Astrocyte (in vitro differentiated cells and primary cell): ENCODE measurements around the gene RASSF5. TPM values are rescaled to one million over a fixed set of nuclear protein-coding genes. Genes with fewer than 3 reads are reported as not detected.

Experiments used
- DNase-seq: peaks from one replicate; pipeline ENCODE4 v3.0.0-alpha.2; 2010; ENCODE audit warnings: low read depth
- FAIRE-seq: peaks from 2 replicates; lab custom pipeline; 2011; peaks lifted over from hg19 to GRCh38; lab: Jason Lieb, UNC
- H2AFZ ChIP-seq: 2 replicates; pipeline ENCODE4 v1.6.0; 2012; ENCODE audit warnings: low read depth, low read length, inconsistent platforms
- H3K27ac ChIP-seq: 2 replicates; pipeline ENCODE4 v1.5.1; 2011; ENCODE audit warnings: low read depth, low read length, inconsistent platforms
- H3K27me3 ChIP-seq: 2 replicates; pipeline ENCODE4 v1.6.0; 2011; ENCODE audit warnings: low read length, inconsistent platforms; ENCODE audit not compliant: insufficient read depth
- H3K36me3 ChIP-seq: 2 replicates; pipeline ENCODE4 v1.5.1; 2011; ENCODE audit warnings: low read length, inconsistent platforms; ENCODE audit not compliant: insufficient read depth
- H3K4me1 ChIP-seq: 2 replicates; pipeline ENCODE4 v1.5.1; 2011; ENCODE audit warnings: low read length, inconsistent platforms; ENCODE audit not compliant: insufficient read depth
- H3K4me2 ChIP-seq: 2 replicates; pipeline ENCODE4 v1.6.0; 2012; ENCODE audit warnings: low read length, inconsistent platforms
- H3K4me3 ChIP-seq: 2 replicates; pipeline ENCODE4 v1.5.1; 2011; ENCODE audit warnings: low read depth, mild to moderate bottlenecking, low read length, inconsistent platforms; ENCODE audit not compliant: insufficient read depth
- H3K79me2 ChIP-seq: 2 replicates; pipeline ENCODE4 v1.6.0; 2012; ENCODE audit warnings: mild to moderate bottlenecking, low read length, inconsistent platforms; ENCODE audit not compliant: insufficient read depth
- H3K9ac ChIP-seq: 2 replicates; pipeline ENCODE4 v1.6.0; 2012; ENCODE audit warnings: mild to moderate bottlenecking, low read length, inconsistent platforms
- H3K9me3 ChIP-seq: 2 replicates; pipeline ENCODE4 v1.5.1; 2012; ENCODE audit warnings: low read depth, mild to moderate bottlenecking, low read length, inconsistent platforms; ENCODE audit not compliant: insufficient read depth
- H4K20me1 ChIP-seq: 2 replicates; pipeline ENCODE4 v1.6.0; 2012; ENCODE audit warnings: low read length, inconsistent platforms; ENCODE audit not compliant: insufficient read depth
- H3K27ac Mint-ChIP-seq: one replicate; pipeline ENCODE4 v1.8.0; 2021; ENCODE audit warnings: mild to moderate bottlenecking, mixed read lengths; ENCODE audit not compliant: unreplicated experiment
- H3K27me3 Mint-ChIP-seq: one replicate; pipeline ENCODE4 v1.8.0; 2021; ENCODE audit warnings: low read depth, mixed read lengths; ENCODE audit not compliant: unreplicated experiment
- H3K36me3 Mint-ChIP-seq: one replicate; pipeline ENCODE4 v1.8.0; 2021; ENCODE audit warnings: low read depth, mixed read lengths; ENCODE audit not compliant: unreplicated experiment
- H3K4me1 Mint-ChIP-seq: one replicate; pipeline ENCODE4 v1.8.0; 2021; ENCODE audit warnings: low read depth, mixed read lengths; ENCODE audit not compliant: unreplicated experiment
- H3K4me3 Mint-ChIP-seq: one replicate; pipeline ENCODE4 v1.8.0; 2021; ENCODE audit warnings: mild to moderate bottlenecking, moderate library complexity, mixed read lengths; ENCODE audit not compliant: unreplicated experiment
- H3K9me3 Mint-ChIP-seq: one replicate; pipeline ENCODE4 v1.8.0; 2021; ENCODE audit warnings: mild to moderate bottlenecking, mixed read lengths; ENCODE audit not compliant: unreplicated experiment
- EZH2 ChIP-seq: IDR thresholded peaks from 2 replicates; pipeline ENCODE4 v1.6.1; 2012; ENCODE audit warnings: mild to moderate bottlenecking, low read length, inconsistent platforms; ENCODE audit not compliant: insufficient read depth
- total RNA-seq: library from RNA; stranded (reverse); gene quantifications from 2 replicates; pipeline ENCODE4 v1.2.1, GENCODE V29; 2021
- TF ChIP-seq, protein P1 (sequence below): IDR thresholded peaks from 2 replicates; pipeline ENCODE4 v1.5.1; 2011; ENCODE audit warnings: low read depth, mild to moderate bottlenecking, inconsistent platforms, low read length, moderate library complexity; ENCODE audit not compliant: insufficient read depth

The RASSF5 gene
- total RNA-seq, 1 donor from 2014 or later, result 0.43 TPM

DNA sequence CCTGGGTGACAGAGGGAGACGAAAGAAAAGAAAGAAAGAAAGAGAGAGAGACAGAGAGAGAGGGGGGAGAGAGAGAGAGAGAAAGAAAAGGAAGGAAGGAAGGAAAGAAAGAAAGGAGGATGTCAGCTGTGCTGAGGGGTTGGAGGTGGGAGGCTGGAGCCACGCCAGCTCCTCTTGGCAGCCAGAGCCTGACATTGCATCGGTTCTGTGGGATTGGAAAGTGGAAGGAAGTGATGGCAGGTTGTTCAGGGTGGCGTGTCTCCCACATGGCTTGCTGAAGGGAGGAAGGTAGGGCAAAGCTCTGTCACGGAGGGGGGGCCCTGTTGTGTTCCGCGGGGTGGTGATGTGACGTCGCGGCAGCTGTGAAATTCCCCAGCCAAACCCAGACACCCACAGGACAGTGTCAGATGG, 74.2 kb downstream of the RASSF5 start:
- Mint-ChIP-seq H3K27ac (no peak overlapping the region), H3K4me3 (no peak overlapping the region), H3K9me3 (no peaks in the 10 kb centered on the region), H3K27me3 (peaks cover 18% of the 10 kb centered on the region), H3K36me3 (peaks cover 4% of the 10 kb centered on the region), H3K4me1 (peaks cover 13% of the 10 kb centered on the region)
- Histone ChIP-seq H3K9me3 (no peaks in the 10 kb centered on the region), H2AFZ (no peak overlapping the region), H3K36me3 (no peaks in the 10 kb centered on the region), H3K4me3 (no peak overlapping the region), H3K27me3 (no peaks in the 10 kb centered on the region), H3K27ac (no peak overlapping the region), H3K9ac (no peak overlapping the region), H4K20me1 (no peaks in the 10 kb centered on the region), H3K4me1 (peaks cover 7% of the 10 kb centered on the region), H3K4me2 (no peak overlapping the region), H3K79me2 (no peaks in the 10 kb centered on the region)
- TF ChIP-seq, protein P1, sequence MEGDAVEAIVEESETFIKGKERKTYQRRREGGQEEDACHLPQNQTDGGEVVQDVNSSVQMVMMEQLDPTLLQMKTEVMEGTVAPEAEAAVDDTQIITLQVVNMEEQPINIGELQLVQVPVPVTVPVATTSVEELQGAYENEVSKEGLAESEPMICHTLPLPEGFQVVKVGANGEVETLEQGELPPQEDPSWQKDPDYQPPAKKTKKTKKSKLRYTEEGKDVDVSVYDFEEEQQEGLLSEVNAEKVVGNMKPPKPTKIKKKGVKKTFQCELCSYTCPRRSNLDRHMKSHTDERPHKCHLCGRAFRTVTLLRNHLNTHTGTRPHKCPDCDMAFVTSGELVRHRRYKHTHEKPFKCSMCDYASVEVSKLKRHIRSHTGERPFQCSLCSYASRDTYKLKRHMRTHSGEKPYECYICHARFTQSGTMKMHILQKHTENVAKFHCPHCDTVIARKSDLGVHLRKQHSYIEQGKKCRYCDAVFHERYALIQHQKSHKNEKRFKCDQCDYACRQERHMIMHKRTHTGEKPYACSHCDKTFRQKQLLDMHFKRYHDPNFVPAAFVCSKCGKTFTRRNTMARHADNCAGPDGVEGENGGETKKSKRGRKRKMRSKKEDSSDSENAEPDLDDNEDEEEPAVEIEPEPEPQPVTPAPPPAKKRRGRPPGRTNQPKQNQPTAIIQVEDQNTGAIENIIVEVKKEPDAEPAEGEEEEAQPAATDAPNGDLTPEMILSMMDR, result no peak
- no peak for TF ChIP-seq EZH2
- no peak for FAIRE-seq
- no peak for DNase-seq

DNA sequence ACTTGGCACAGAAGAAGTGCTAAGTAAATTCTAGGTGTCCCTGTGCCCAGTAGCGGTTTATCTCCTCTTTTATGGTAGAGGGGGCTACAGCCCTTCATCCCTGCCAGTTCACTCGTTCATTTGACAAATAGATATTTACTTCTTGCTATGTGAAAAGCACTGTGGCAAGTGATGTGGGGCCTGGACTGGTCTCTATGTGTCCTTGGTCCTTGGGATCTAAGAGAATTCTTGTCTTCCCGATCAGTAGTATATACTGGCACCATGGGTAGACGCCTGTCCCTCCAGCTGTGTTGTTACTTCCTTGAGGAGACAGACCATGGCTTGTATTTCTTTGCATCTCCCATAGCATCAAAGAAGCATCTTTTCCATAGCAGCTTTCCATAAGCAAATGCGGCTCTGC, 75.2 kb downstream of the RASSF5 start:
- no peak for DNase-seq
- Mint-ChIP-seq H3K9me3 (no peaks in the 10 kb centered on the region), H3K27ac (no peak overlapping the region), H3K4me3 (no peak overlapping the region), H3K4me1 (peaks cover 21% of the 10 kb centered on the region), H3K36me3 (peaks cover 9% of the 10 kb centered on the region), H3K27me3 (peaks cover 18% of the 10 kb centered on the region)
- H3K36me3 ChIP-seq, result no peaks in the 10 kb centered on the region
- H3K27ac ChIP-seq, result no peak overlapping the region
- no peak for FAIRE-seq
- H3K79me2 ChIP-seq, result no peaks in the 10 kb centered on the region
- no peaks in the 10 kb centered on the region for H4K20me1 ChIP-seq
- H3K4me1 ChIP-seq, result peaks cover 7% of the 10 kb centered on the region
- no peak overlapping the region for H2AFZ ChIP-seq
- no peak overlapping the region for H3K4me3 ChIP-seq
- no peaks in the 10 kb centered on the region for H3K9me3 ChIP-seq
- no peaks in the 10 kb centered on the region for H3K27me3 ChIP-seq
- H3K9ac ChIP-seq, result no peak overlapping the region
- TF ChIP-seq, protein P1, result no peak
- no peak for TF ChIP-seq EZH2
- H3K4me2 ChIP-seq, result no peak overlapping the region

DNA sequence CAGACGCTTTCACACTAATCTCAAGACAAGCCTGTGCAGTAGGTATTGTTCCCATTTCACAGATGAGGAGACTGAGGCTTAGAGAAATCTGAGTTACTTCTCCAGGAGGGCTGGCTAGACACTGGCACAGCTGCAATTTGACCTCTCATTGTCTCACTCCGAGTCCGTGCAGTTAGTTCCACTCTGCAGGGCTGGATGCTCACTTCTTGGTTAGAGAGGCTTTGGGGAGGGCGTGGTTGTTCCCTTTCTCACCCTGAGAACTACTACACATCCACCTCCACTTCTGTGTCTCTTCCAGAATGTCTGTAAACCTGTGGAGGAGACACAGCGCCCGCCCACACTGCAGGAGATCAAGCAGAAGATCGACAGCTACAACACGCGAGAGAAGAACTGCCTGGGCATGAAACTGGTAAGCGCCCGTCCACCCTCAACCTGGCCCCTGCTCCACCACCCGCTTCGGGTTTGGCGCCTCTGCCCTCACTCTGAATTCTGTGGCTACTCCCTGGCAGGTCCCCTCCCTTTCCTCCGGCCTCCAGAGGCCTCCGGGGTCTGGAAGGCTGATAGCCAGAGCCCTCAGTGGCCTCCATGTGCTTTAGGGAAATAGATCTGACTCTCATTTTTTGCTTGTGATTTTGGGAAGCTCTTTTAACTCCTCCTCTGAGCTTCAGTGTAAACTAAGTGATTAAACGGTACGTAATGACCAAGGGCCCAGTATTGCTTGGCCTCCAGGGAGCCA, 75.8 kb downstream of the RASSF5 start:
- Histone ChIP-seq H3K4me1 (peaks cover 7% of the 10 kb centered on the region), H3K9ac (no peak overlapping the region), H3K27ac (no peak overlapping the region), H3K4me3 (no peak overlapping the region), H3K9me3 (no peaks in the 10 kb centered on the region), H3K79me2 (no peaks in the 10 kb centered on the region), H4K20me1 (no peaks in the 10 kb centered on the region), H3K4me2 (no peak overlapping the region), H3K27me3 (no peaks in the 10 kb centered on the region), H2AFZ (no peak overlapping the region), H3K36me3 (no peaks in the 10 kb centered on the region)
- Mint-ChIP-seq H3K4me1 (peaks cover 26% of the 10 kb centered on the region), H3K36me3 (peaks cover 9% of the 10 kb centered on the region), H3K9me3 (no peaks in the 10 kb centered on the region), H3K4me3 (no peak overlapping the region), H3K27me3 (peaks cover 18% of the 10 kb centered on the region), H3K27ac (no peak overlapping the region)
- no peak for DNase-seq
- FAIRE-seq, result no peak
- TF ChIP-seq, protein P1, result no peak
- no peak for TF ChIP-seq EZH2
